Memory B cell (primary cell): ENCODE results near the gene RIOK3.

Experiments
- ATAC-seq: fragments of 150-1000 bp; cut with Tn5 transposase; 2 replicates; pipeline ENCODE4 v1.10.0; 2021; ENCODE audit warnings: low read depth, mild to moderate bottlenecking, moderate library complexity
- DNase-seq, 2 donors: peaks; one replicate each; pipeline ENCODE4 v3.0.0; 2022; ENCODE audit warnings: low spot score in 2 of 2
- H3K27ac Mint-ChIP-seq: one replicate; pipeline ENCODE4 v1.8.0; 2022; ENCODE audit warnings: mild to moderate bottlenecking, moderate library complexity, mixed read lengths
- H3K27me3 Mint-ChIP-seq: one replicate; pipeline ENCODE4 v1.8.0; 2022; ENCODE audit warnings: mixed read lengths
- H3K36me3 Mint-ChIP-seq: one replicate; pipeline ENCODE4 v1.8.0; 2022; ENCODE audit warnings: mild to moderate bottlenecking, mixed read lengths
- H3K4me1 Mint-ChIP-seq: one replicate; pipeline ENCODE4 v1.8.0; 2022; ENCODE audit warnings: mixed read lengths
- H3K4me3 Mint-ChIP-seq: one replicate; pipeline ENCODE4 v1.8.0; 2022; ENCODE audit warnings: mild to moderate bottlenecking, moderate library complexity, mixed read lengths
- H3K9me3 Mint-ChIP-seq: one replicate; pipeline ENCODE4 v1.8.0; 2022; ENCODE audit warnings: mixed read lengths

Gene RIOK3

DNA sequence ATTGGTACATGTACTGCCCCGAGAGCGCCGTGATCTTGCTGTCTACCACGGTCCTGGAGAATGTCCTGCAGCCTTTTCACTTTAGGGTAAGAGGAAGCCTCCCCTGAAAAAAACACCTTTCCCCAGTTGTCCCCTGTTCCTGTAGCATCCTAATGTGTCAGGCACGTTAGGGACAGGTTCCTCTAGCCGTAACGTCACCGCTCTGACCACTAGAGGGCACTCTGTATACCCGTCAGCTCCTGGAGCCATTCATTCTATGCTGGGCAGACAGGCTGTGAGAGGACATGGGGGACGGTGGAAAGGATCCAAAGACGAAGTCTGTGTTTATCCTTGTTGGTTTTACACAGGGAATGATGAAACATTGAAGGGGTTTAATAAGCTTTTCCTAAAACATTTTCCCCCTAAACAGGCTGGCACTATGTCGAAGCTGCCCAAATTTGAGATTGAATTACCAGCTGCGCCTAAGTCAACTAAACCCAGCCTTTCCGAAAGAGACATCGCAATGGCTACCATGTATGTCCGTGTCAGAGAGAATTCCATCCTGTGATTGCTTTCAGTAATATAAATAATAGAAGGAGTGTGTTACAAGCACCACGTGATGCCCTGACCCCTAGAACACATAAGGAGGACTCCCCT, 62.9 kb downstream of the RIOK3 start:
- peaks cover 18% of the 10 kb centered on the region for H3K4me1 Mint-ChIP-seq

GRCh38 chr18:23519734-23520133, 66.6 kb downstream of the RIOK3 start:
- H3K36me3 Mint-ChIP-seq, result peaks cover 33% of the 10 kb centered on the region

More for the DNA sequence above, 62.9 kb downstream of the RIOK3 start:
- peak; percentile 87 for ATAC-seq
- peak; percentile 67 to 69 for DNase-seq
- H3K27me3 Mint-ChIP-seq, result no peaks in the 10 kb centered on the region
- no peak overlapping the region for H3K27ac Mint-ChIP-seq
- H3K4me3 Mint-ChIP-seq, result no peak overlapping the region
- no peaks in the 10 kb centered on the region for H3K9me3 Mint-ChIP-seq
- H3K36me3 Mint-ChIP-seq, result peaks cover 29% of the 10 kb centered on the region

GRCh38 chr18:23521271-23521670, 68.2 kb downstream of the RIOK3 start:
- peak overlapping the region; percentile 41 for H3K27ac Mint-ChIP-seq

More at GRCh38 chr18:23519734-23520133, 66.6 kb downstream of the RIOK3 start:
- H3K9me3 Mint-ChIP-seq, result no peaks in the 10 kb centered on the region
- H3K4me3 Mint-ChIP-seq, result no peak overlapping the region
- no peaks in the 10 kb centered on the region for H3K27me3 Mint-ChIP-seq
- no peak overlapping the region for H3K27ac Mint-ChIP-seq
- DNase-seq, result no peak
- peaks cover 16% of the 10 kb centered on the region for H3K4me1 Mint-ChIP-seq
- no peak for ATAC-seq

GRCh38 chr18:23521907-23522306, 68.8 kb downstream of the RIOK3 start:
- H3K4me3 Mint-ChIP-seq, result no peak overlapping the region
- peaks cover 11% of the 10 kb centered on the region for H3K4me1 Mint-ChIP-seq
- no peaks in the 10 kb centered on the region for H3K9me3 Mint-ChIP-seq
- ATAC-seq (no peak), DNase-seq (no peak)
- H3K27ac Mint-ChIP-seq, result peak overlapping the region; percentile 41
- peaks cover 32% of the 10 kb centered on the region for H3K36me3 Mint-ChIP-seq
- H3K27me3 Mint-ChIP-seq, result no peaks in the 10 kb centered on the region

More at GRCh38 chr18:23521271-23521670, 68.2 kb downstream of the RIOK3 start:
- DNase-seq, result no peak
- Mint-ChIP-seq H3K4me3 (no peak overlapping the region), H3K4me1 (peaks cover 11% of the 10 kb centered on the region), H3K9me3 (no peaks in the 10 kb centered on the region), H3K27me3 (no peaks in the 10 kb centered on the region), H3K36me3 (peaks cover 32% of the 10 kb centered on the region)
- no peak for ATAC-seq

GRCh38 chr18:23523429-23524212, 70.5 kb downstream of the RIOK3 start:
- ATAC-seq, result peak; percentile 52
- no peak for DNase-seq
- Mint-ChIP-seq H3K27me3 (no peaks in the 10 kb centered on the region), H3K4me3 (peak overlapping the region; percentile 18), H3K9me3 (no peaks in the 10 kb centered on the region), H3K4me1 (peaks cover 11% of the 10 kb centered on the region), H3K36me3 (peaks cover 30% of the 10 kb centered on the region), H3K27ac (peak overlapping the region; percentile 83)

GRCh38 chr18:23524213-23524707, 71.2 kb downstream of the RIOK3 start:
- H3K27me3 Mint-ChIP-seq, result no peaks in the 10 kb centered on the region
- ATAC-seq, result no peak
- peaks cover 11% of the 10 kb centered on the region for H3K4me1 Mint-ChIP-seq
- no peaks in the 10 kb centered on the region for H3K9me3 Mint-ChIP-seq
- no peak overlapping the region for H3K4me3 Mint-ChIP-seq
- H3K36me3 Mint-ChIP-seq, result peaks cover 32% of the 10 kb centered on the region
- peak overlapping the region; percentile 83 for H3K27ac Mint-ChIP-seq
- DNase-seq, result no peak

- ATAC-seq (no peak), DNase-seq (no peak)
- Mint-ChIP-seq H3K27me3 (no peaks in the 10 kb centered on the region), H3K4me3 (no peak overlapping the region), H3K4me1 (peaks cover 11% of the 10 kb centered on the region), H3K27ac (no peak overlapping the region), H3K9me3 (no peaks in the 10 kb centered on the region), H3K36me3 (peaks cover 37% of the 10 kb centered on the region)
These were observed 73.5 kb downstream of the RIOK3 start for GRCh38 chr18:23526501-23527063.

DNA sequence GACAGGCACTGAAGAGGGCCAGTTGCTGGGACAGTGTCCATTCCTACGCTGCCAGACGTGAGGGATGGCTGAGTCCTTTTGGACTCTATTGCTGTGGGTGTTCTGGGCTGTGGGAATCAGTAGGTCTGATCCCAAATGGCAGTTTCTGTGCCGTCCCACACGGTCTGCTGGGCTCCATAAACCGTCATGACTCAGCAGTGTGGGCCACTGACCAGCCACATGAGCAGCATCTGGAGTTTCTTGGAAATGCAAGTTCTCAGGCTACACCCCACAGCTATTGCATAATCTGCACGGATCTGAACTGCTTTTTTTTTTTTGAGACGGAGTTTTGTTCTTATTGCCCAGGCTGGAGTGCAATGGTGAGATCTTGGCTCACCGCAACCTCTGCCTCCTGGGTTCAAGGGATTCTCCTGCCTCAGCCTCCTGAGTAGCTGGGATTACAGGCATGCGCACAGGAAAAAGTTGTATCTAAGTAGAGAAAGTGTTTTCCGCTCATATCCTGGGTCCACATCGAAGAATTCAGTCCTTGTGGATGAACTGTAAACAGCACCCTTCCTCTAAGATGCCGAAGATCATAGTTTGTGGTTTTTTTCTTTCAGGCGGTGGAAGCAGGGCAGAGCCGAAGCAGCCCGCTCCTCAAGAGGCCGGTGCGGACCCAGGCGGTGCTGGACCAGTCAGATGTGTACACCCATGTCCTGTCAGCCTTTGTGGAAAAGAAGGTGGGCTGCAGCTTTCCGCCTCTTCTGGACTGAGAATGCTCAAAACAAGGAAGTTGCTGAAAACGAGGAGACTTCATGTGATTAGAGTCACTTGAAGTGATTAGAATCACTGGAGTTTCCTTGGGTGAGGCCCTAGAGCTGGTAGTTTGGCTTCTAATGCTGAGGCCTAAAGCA, 75.7 kb downstream of the RIOK3 start:
- H3K27ac Mint-ChIP-seq, result no peak overlapping the region
- H3K4me1 Mint-ChIP-seq, result peaks cover 5% of the 10 kb centered on the region
- no peaks in the 10 kb centered on the region for H3K9me3 Mint-ChIP-seq
- peaks cover 46% of the 10 kb centered on the region for H3K36me3 Mint-ChIP-seq
- no peaks in the 10 kb centered on the region for H3K27me3 Mint-ChIP-seq
- ATAC-seq (no peak), DNase-seq (no peak)
- H3K4me3 Mint-ChIP-seq, result no peak overlapping the region

- no peak for ATAC-seq
- Mint-ChIP-seq H3K27ac (no peak overlapping the region), H3K4me1 (peaks cover 2% of the 10 kb centered on the region), H3K4me3 (no peak overlapping the region), H3K27me3 (no peaks in the 10 kb centered on the region), H3K36me3 (peaks cover 39% of the 10 kb centered on the region), H3K9me3 (no peaks in the 10 kb centered on the region)
- no peak for DNase-seq
These were observed 76.5 kb downstream of the RIOK3 start for GRCh38 chr18:23529604-23530003.

DNA sequence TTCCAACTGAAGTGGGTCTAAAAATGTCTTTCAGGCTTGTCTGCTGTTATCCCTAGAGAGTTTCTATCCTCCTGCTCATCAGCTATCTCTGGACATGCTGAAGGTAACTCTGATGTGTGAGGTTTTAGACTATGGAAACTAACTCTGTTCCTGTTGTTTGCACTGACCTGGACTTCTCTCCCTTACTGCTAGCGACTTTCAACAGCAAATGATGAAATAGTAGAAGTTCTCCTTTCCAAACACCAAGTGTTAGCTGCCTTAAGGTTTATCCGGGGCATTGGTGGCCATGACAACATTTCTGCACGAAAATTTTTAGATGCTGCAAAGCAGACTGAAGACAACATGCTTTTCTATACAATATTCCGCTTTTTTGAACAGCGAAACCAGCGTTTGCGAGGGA, 77.1 kb downstream of the RIOK3 start:
- H3K27ac Mint-ChIP-seq, result no peak overlapping the region
- no peak overlapping the region for H3K4me3 Mint-ChIP-seq
- H3K4me1 Mint-ChIP-seq, result no peaks in the 10 kb centered on the region
- peaks cover 39% of the 10 kb centered on the region for H3K36me3 Mint-ChIP-seq
- DNase-seq (no peak), ATAC-seq (no peak)
- no peaks in the 10 kb centered on the region for H3K27me3 Mint-ChIP-seq
- no peaks in the 10 kb centered on the region for H3K9me3 Mint-ChIP-seq

- Mint-ChIP-seq H3K4me1 (no peaks in the 10 kb centered on the region), H3K36me3 (peaks cover 41% of the 10 kb centered on the region), H3K27me3 (no peaks in the 10 kb centered on the region), H3K27ac (peak overlapping the region; percentile 20), H3K9me3 (no peaks in the 10 kb centered on the region), H3K4me3 (no peak overlapping the region)
- ATAC-seq (no peak), DNase-seq (no peak)
These were observed 78.8 kb downstream of the RIOK3 start for GRCh38 chr18:23531912-23532311.
